IPS-NIHi11 (cell line): ENCODE results near the gene MMADHC.
A peak's percentile ranks its signal among the peaks of the same experiment; 100 is the strongest.
"Not testable (repeated sequence)": the region's sequence is repeated elsewhere in the genome, so short reads cannot be mapped to it uniquely, and the experiment has no call there.

Experiments
- DNase-seq: peaks from one replicate; pipeline ENCODE4 v3.0.0; 2012; ENCODE audit warnings: mixed read lengths, low spot score

MMADHC gene

DNA sequence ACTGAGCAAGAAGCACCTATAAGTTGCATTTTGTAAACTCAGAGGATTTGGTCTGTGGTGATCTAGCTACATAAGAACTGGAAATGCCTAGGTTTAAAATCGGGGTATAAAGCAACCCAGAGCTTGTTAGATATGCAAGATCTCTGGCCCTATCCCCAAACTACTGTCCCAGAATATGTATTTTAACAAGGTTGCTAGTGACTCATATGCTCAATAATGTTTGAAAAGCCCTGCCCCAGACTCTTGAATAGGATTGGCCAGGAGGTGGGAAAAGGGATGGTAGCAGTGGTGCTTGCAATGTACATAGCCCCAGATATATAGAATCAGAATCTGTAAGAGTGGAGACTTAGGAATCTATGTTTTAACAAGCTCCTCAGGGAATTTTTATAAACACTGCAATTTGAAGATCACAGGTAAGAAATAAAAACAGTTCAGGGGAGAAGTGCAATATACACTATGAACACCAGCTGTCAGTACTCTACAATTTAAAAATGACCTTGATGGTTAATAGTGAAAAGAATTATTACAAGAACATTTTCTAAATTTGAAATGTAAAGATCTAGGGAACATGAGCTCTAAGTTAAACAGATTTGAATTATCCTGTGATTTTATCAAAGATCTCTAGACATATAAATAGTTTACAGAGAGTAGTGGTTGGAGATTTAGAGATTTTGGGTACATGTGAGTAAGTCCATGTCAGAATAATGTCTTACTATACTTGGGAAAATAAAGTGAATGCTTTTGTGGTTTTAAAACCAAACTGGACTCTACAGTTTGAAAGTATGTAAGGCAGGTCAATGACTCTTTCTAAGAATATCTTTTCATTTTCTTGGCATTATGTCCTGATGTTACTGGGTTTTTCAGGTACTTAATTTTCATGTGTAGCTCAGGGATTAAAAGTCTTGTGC, 7.7 kb upstream of the MMADHC start:
- DNase-seq = no peak

DNA sequence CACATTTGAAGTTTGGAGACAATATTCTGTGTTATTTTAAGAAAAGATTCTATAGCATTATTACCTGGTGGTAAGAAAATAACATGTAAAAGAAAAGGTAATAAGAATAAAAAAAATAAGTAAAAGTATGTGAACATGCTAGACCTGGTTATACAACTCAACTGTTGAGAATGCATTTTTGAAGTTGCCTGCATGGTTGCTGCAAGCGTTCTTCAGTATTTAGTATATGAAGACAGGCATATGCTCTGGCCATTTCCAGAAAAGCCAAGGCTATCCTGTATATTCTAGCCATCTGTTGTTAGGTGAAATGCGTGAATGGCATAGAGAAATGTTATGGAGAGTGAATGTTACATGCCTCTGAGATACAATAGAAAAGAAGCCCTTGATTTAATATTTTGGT, 6.8 kb upstream of the MMADHC start:
- no peak for DNase-seq

GRCh38 chr2:149587950-149588487, 444 bp upstream of the MMADHC start:
- DNase-seq = no peak

- DNase-seq = no peak
Observed at GRCh38 chr2:149586898-149587219, 716 bp downstream of the MMADHC start.

DNA sequence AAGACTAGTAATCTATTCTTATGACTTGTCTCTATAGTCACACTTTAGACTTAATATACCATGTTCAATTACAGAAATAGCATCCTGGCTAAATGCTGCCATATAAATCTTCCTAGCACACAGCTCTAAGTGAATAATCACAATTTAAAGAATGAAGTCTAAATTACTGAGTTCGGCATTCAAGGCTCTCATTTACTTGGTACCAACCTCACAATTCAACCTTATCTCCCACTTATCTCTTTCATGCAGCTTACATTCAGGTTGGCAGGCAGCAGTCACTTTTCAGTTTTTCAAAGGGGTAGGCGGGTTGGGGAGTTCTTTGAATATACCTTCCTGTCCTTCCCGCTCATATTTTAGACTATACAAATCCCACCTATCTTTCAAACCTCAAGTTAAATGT, 1.5 kb downstream of the MMADHC start:
- DNase-seq = no peak

GRCh38 chr2:149585166-149585885, 2.2 kb downstream of the MMADHC start:
- DNase-seq = no peak

DNA sequence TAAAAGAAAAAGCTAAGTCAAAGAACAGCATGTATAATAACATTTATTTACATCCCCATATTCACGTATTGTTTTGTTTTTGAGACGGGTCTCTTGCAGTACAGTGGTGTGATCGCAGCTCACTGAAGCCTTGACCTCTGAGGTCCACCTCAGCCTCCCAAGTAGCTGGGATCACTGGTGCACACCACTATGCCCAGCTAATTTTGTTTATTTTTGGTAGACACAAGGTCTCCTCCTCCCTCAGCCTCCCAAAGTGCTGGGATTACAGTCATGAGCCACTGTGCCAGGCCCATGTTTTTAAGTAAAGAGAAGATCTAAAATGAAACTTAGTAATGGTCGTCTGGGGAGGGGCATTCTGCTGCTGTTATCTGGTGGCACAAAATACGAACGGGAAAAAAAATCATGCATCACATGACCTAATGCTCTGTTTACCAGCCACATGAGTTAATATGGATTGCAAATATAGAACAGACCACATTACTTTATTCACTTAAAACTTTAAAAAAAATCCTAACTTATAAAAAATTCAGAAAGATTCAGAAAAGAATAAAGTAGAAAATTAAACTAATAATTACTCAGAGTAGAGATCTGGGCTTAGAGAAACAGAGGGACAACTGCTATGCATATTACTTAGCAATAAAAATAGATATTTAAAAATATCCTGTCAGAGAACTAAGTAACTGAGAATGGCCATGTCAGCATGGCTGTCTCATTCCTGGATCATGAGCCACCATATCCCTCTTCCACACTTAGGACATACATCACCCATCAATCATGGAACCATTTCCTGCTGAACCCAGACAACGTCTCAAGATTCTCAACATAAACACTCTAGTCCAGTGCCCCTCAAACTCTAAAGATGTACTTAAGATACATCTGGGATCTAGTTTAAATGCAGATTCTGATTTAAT, 7.3 kb downstream of the MMADHC start:
- DNase-seq = no peak

DNA sequence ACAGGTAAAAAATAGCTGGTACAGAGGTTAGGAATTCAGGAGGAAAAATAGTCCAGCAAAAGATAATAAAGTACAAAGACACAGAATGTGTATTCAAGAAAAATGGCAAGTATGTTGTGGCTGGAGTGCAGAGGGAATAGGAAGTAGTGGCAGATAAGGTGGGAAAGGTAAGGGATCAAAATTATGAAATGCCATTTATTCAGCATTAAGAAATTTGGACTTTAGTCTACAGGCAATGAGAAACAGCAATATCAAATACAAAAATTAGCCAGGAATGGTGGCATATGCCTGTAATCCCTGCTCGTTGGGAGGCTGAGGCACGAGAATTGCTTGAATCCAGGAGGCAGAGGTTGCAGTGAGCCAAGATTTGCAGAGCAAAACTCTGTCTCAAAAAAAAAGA, 10.3 kb downstream of the MMADHC start:
- DNase-seq = no peak

- DNase-seq = no peak
Observed at GRCh38 chr2:149575752-149576151, 11.8 kb downstream of the MMADHC start.

- no peak for DNase-seq
Observed at GRCh38 chr2:149575277-149575676, 12.3 kb downstream of the MMADHC start.

DNA sequence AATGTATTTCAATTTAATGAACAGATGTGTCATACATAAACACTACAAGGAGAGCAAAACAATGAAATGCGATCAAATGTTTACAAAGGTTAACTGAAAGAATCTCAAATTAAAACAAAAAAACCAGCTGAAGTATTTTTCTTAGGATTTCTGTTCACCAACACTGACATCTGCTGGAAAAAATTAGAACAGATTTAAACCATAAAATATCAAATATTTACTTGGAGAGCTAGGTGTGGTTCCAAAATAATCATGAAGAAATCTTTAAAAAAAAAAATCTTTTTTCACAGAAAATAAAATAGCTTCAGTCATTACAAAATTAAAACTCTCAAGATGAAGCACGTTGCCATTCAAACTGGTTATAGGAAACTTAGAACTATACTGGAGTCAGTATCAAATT, 13.8 kb downstream of the MMADHC start:
- no peak for DNase-seq

DNA sequence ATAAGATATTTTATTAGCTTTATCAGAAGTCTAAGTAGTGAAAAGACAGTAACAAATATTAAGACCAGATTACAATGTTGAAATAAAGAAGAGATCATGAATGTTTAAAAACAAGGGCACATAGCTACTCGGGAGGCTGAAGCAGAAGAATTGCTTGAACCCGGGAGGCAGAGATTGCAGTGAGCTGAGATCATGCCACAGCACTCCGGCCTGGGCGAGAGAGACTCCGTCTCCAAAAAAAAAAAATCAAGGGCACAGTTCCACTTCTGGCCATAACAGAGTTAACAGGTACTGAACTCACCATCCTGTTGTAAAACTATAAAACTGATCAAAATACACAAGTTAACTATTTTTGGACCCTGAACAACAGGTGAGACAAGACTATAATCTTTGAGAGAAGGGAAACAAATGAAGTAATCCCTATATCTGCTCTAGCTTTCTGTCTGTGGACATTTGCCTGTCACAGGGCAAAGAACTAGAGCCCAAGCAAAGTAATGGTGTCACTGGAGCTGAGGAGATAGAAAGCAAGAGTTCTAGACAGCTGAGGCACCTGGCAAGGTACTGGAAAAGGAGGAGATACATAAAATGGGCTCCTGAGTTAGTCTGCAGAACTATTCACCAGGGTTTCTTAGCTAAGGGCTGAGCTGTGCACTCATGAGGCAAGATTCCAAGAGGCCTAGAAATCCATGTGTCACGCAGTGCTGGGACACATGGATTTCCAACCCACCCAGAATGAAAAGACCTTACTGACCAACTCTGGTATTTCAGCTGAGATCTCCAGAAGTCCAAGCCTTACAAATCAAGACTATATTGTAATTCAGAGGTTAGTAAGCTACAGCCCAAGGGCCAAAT, 15.2 kb downstream of the MMADHC start:
- no peak for DNase-seq

DNA sequence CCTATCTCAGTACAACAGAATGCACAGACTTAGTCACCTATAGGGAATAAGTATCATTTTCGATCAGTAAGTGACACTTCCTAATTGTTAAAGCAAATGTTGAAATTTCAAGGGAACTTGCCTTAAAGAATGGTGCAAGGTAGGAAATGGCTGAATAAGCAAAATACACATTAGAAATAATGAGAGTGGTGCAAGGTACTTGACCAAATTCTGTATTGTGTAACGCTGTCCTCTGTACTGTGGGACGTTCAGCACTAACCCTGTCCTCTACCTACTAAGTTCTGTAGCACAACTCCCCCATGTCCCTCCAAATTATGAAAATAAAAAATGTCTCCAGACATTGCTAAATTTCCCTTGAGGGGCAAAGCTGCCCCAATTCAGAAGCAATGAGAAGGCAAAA, 19.4 kb downstream of the MMADHC start:
- DNase-seq = no peak

DNA sequence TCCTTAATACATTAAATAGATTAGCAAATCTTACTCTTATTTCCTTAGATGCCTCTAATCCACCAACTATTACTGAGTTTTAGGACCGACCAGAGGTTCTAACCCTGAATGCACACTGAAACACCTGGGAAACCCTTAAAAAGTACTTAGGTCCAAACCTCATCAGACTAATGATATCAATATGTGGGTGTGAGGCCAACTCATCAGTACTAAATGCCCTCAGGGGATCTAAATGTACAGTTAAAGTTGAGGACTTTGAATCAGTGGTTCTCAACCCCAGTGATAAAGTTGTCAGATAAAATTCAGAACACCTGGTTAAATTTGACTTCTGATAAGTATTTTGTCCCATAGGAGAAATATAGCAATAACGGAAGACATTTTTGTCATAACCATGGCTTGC, 20.9 kb downstream of the MMADHC start:
- no peak for DNase-seq

GRCh38 chr2:149565625-149566024, 21.9 kb downstream of the MMADHC start:
- DNase-seq = not testable (repeated sequence)

GRCh38 chr2:149564983-149565382, 22.6 kb downstream of the MMADHC start:
- DNase-seq = no peak

DNA sequence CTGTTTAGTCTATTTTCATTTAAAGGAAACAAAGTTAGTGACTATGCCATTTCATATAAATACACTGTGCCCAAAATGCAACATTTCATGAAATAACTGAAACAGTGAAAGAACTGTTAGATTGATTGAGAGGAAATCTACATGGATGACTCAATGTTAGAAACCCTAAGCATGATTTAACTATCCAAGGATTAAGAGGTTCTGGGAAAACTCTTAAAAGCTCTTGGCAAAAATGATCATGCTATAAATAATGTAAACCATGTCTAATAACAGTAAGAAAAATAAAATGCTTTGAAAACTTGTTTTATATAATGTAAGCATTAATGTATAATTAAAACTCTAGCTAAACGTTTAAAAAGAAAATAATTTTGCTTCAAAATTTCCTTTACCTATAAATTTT, 23.5 kb downstream of the MMADHC start:
- no peak for DNase-seq

DNA sequence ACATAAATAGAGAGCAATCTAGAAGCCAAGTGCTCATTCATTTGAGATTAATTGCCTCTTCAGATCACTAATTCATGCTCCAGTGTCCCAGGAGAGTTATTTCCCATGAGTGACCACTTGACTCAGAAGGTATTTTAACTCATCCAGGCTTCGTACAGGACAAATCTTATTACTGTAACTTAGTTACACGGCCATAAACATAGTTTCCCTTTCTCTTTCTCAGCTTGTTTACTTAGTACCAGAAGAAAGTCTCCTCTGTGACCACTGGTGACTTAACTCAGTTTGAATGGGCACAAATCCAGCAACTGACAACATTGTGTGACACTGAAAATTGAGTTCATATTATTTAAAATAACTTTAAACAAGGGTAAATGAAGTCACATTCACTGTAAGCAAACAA, 25.3 kb downstream of the MMADHC start:
- no peak for DNase-seq

GRCh38 chr2:149561309-149561926, 26.2 kb downstream of the MMADHC start:
- DNase-seq = peak; percentile 14

GRCh38 chr2:149559341-149560068, 28.1 kb downstream of the MMADHC start:
- DNase-seq = no peak
